GM12891 (cell line): ENCODE results near the gene PCDHGB1.

Experiments
- PAX5 ChIP-seq: IDR thresholded peaks from 2 replicates; pipeline ENCODE4 v1.6.1; 2011; ENCODE audit warnings: low read length, moderate library complexity, mild to moderate bottlenecking; ENCODE audit not compliant: insufficient read depth, severe bottlenecking
- POLR2A ChIP-seq: IDR thresholded peaks from 2 replicates; pipeline ENCODE4 v1.6.1; 2011; ENCODE audit warnings: low read depth, low read length, control low read depth
- POLR2AphosphoS5 ChIP-seq: IDR thresholded peaks from 2 replicates; pipeline ENCODE4 v1.6.1; 2011; ENCODE audit warnings: low read depth, low read length, control low read depth
- POU2F2 ChIP-seq: IDR thresholded peaks from 2 replicates; pipeline ENCODE4 v1.6.1; 2011; ENCODE audit warnings: low read depth, mild to moderate bottlenecking, control low read depth, low read length, moderate library complexity
- SPI1 ChIP-seq: IDR thresholded peaks from 2 replicates; pipeline ENCODE4 v1.6.1; 2011; ENCODE audit warnings: low read depth, low read length, control low read depth
- TAF1 ChIP-seq: IDR thresholded peaks from 2 replicates; pipeline ENCODE4 v1.6.1; 2011; ENCODE audit warnings: low read depth, low read length, control low read depth

GRCh38 chr5:141393267-141393666 is 43.4 kb downstream of the PCDHGB1 start:
- TF ChIP-seq POLR2A (no peak), TAF1 (no peak), POLR2AphosphoS5 (no peak), SPI1 (no peak), PAX5 (no peak), POU2F2 (no peak)
